Measurements from ENCODE around the gene ADAMTS2. TPM values are rescaled to one million over a fixed set of nuclear protein-coding genes. Genes with fewer than 3 reads are reported as not detected.

Gene ADAMTS2
- total and polyA plus RNA-seq, 12 donors = 4.3 to 70.3 (median 22.4) TPM

- H3K27ac ChIP-seq = peak overlapping the region in 1 of 5 donors; percentile 55
- TF ChIP-seq POLR2A (IDR thresholded peaks at IDR 0.05) (no peak), CTCF (IDR thresholded peaks at IDR 0.05) (no peak)
- no peaks in the 10 kb centered on the region for H3K27me3 ChIP-seq
- no peak for DNase-seq
- no peaks in the 10 kb centered on the region for H3K9me3 ChIP-seq (replicated peaks in 1 of 3)
- intact Hi-C loops (cut with DNase I) = loop anchor here (2.0 to 10.0 kb wide), 3 partner anchors 168 to 331 kb away; no protein-coding TSS in a partner anchor
- H3K36me3 ChIP-seq (replicated peaks in 1 of 2) = no peaks in the 10 kb centered on the region
- WGBS, 4 donors = 75 to 83% (median 79%) methylated on average over 9 to 22 of the region's 22 CpGs
- H3K4me3 ChIP-seq = no peak overlapping the region
- H3K4me1 ChIP-seq (replicated peaks in 1 of 2) = peaks cover 0 to 13% of the 10 kb centered on the region in 2 donors
Observed at GRCh38 chr5:179166171-179166885, 178.9 kb downstream of the ADAMTS2 start.

- Histone ChIP-seq H3K9me3 (replicated peaks in 1 of 3) (no peaks in the 10 kb centered on the region), H3K27me3 (no peaks in the 10 kb centered on the region), H3K4me1 (replicated peaks in 1 of 2) (peaks cover 0 to 13% of the 10 kb centered on the region in 2 donors), H3K4me3 (no peak overlapping the region), H3K36me3 (replicated peaks in 1 of 2) (no peaks in the 10 kb centered on the region), H3K27ac (no peak overlapping the region)
- intact Hi-C loops (cut with DNase I) = loop anchor here (2.0 to 10.0 kb wide), 3 partner anchors 169 to 332 kb away; no protein-coding TSS in a partner anchor
- WGBS, 4 donors = 83 to 89% (median 87%) methylated on average over 10 to 15 of the region's 15 CpGs
- TF ChIP-seq CTCF (IDR thresholded peaks at IDR 0.05) (no peak), POLR2A (IDR thresholded peaks at IDR 0.05) (no peak)
- no peak for DNase-seq
Observed at GRCh38 chr5:179165421-179166170, 179.7 kb downstream of the ADAMTS2 start.

GRCh38 chr5:179164331-179165311 lies 180.6 kb downstream of the ADAMTS2 start:
- DNase-seq = no peak
- intact Hi-C loops (cut with DNase I) = loop anchor here in 1 of 2 donors (5.0 to 10.0 kb wide), 2 partner anchors 170 to 333 kb away; no protein-coding TSS in a partner anchor
- H3K36me3 ChIP-seq (replicated peaks in 1 of 2) = no peaks in the 10 kb centered on the region

More at GRCh38 chr5:179164331-179165311, 180.6 kb downstream of the ADAMTS2 start:
- 85 to 88% (median 87%) methylated on average over 15 to 23 of the region's 23 CpGs for WGBS, 4 donors
- TF ChIP-seq POLR2A (IDR thresholded peaks at IDR 0.05) (no peak), CTCF (IDR thresholded peaks at IDR 0.05) (no peak)
- peaks cover 0 to 13% of the 10 kb centered on the region in 2 donors for H3K4me1 ChIP-seq (replicated peaks in 1 of 2)
- H3K27ac ChIP-seq = no peak overlapping the region
- no peaks in the 10 kb centered on the region for H3K9me3 ChIP-seq (replicated peaks in 1 of 3)
- no peaks in the 10 kb centered on the region for H3K27me3 ChIP-seq
- no peak overlapping the region for H3K4me3 ChIP-seq
